ENCODE measurements around the gene ADM5. TPM values are rescaled to one million over a fixed set of nuclear protein-coding genes. Genes with fewer than 3 reads are reported as not detected.

The ADM5 gene
- total RNA-seq, 4 donors from 2014 or later = 0.38 to 2.7 (median 0.45) TPM; not detected in 1

GRCh38 chr19:49685845-49686332 is 3.5 kb upstream of the ADM5 start:
- no peaks in the 10 kb centered on the region for H3K9me3 ChIP-seq
- no peak for TF ChIP-seq CTCF (IDR thresholded peaks at IDR 0.05)
- TF ChIP-seq POLR2A (IDR thresholded peaks at IDR 0.05) = no peak
- WGBS, 2 donors = 81 to 87% methylated on average over 15 to 23 of the region's 23 CpGs
- H3K27me3 ChIP-seq = no peaks in the 10 kb centered on the region
- peaks cover under 1 to 17% of the 10 kb centered on the region in 2 donors for H3K4me1 ChIP-seq
- no peak overlapping the region for H3K27ac ChIP-seq
- no peak for DNase-seq
- intact Hi-C loops (cut with DNase I) = no loop called here
- H3K4me3 ChIP-seq (replicated peaks in 1 of 3) = no peak overlapping the region
- H3K36me3 ChIP-seq = peaks cover 42 to 60% of the 10 kb centered on the region in 2 donors

GRCh38 chr19:49686503-49687088 is 2.8 kb upstream of the ADM5 start:
- no peak overlapping the region for H3K4me3 ChIP-seq (replicated peaks in 1 of 3)
- no peak overlapping the region for H3K27ac ChIP-seq
- H3K4me1 ChIP-seq = peaks cover 4 to 17% of the 10 kb centered on the region in 2 donors
- no peaks in the 10 kb centered on the region for H3K27me3 ChIP-seq
- 80 to 95% methylated on average over 1 to 16 of the region's 27 CpGs for WGBS, 2 donors
- TF ChIP-seq POLR2A (IDR thresholded peaks at IDR 0.05) (no peak), CTCF (IDR thresholded peaks at IDR 0.05) (no peak)
- intact Hi-C loops (cut with DNase I) = no loop called here
- peaks cover 39 to 56% of the 10 kb centered on the region in 2 donors for H3K36me3 ChIP-seq
- DNase-seq = no peak
- H3K9me3 ChIP-seq = no peaks in the 10 kb centered on the region

- no peaks in the 10 kb centered on the region for H3K27me3 ChIP-seq
- intact Hi-C loops (cut with DNase I) = no loop called here
- H3K4me3 ChIP-seq (replicated peaks in 1 of 3) = no peak overlapping the region
- peaks cover 4 to 17% of the 10 kb centered on the region in 2 donors for H3K4me1 ChIP-seq
- no peak for TF ChIP-seq CTCF (IDR thresholded peaks at IDR 0.05)
- TF ChIP-seq POLR2A (IDR thresholded peaks at IDR 0.05) = no peak
- H3K36me3 ChIP-seq = peaks cover 34 to 50% of the 10 kb centered on the region in 2 donors
- DNase-seq = no peak
- H3K9me3 ChIP-seq = no peaks in the 10 kb centered on the region
- WGBS, 2 donors = 73 to 82% methylated on average over 7 to 11 of the region's 12 CpGs
- no peak overlapping the region for H3K27ac ChIP-seq
Measured at GRCh38 chr19:49687150-49687549, 2.2 kb upstream of the ADM5 start.

- no peak for TF ChIP-seq POLR2A (IDR thresholded peaks at IDR 0.05)
- no peak for TF ChIP-seq CTCF (IDR thresholded peaks at IDR 0.05)
- H3K27me3 ChIP-seq = no peaks in the 10 kb centered on the region
- intact Hi-C loops (cut with DNase I) = no loop called here
- H3K27ac ChIP-seq = no peak overlapping the region
- peaks cover 4 to 17% of the 10 kb centered on the region in 2 donors for H3K4me1 ChIP-seq
- no peak overlapping the region for H3K4me3 ChIP-seq (replicated peaks in 1 of 3)
- no peak for DNase-seq
- H3K36me3 ChIP-seq = peaks cover 28 to 45% of the 10 kb centered on the region in 2 donors
- 69 to 75% methylated on average over 11 to 20 of the region's 26 CpGs for WGBS, 2 donors
- no peaks in the 10 kb centered on the region for H3K9me3 ChIP-seq
Measured at GRCh38 chr19:49687566-49688316, 1.7 kb upstream of the ADM5 start.

All from thyroid gland (tissue), 4 donors.